Measurements from ENCODE around the gene FRMD4B.

Gene FRMD4B

GRCh38 chr3:69290006-69290405 is 95.9 kb downstream of the FRMD4B start:
- Histone ChIP-seq H2AFZ (ENCODE audit: low read length) (no peak overlapping the region), H3K36me3 (ENCODE audit: insufficient read depth, low read length) (no peaks in the 10 kb centered on the region), H3K4me1 (ENCODE audit: insufficient read depth, low read length, poor library complexity, severe bottlenecking) (no peaks in the 10 kb centered on the region), H3K9ac (ENCODE audit: low read depth, low read length, poor library complexity, severe bottlenecking) (no peak overlapping the region), H3F3A (ENCODE audit: low read depth) (no peaks in the 10 kb centered on the region), H3K79me2 (ENCODE audit: insufficient read depth, low read length) (no peaks in the 10 kb centered on the region), H3K4me3 (ENCODE audit: low read length, poor library complexity, severe bottlenecking) (no peak overlapping the region), H3K9me2 (replicated peaks; ENCODE audit: low read depth, low read length) (no peaks in the 10 kb centered on the region), H3K9me3 (ENCODE audit: insufficient read depth, low read depth, low read length) (no peaks in the 10 kb centered on the region), H4K20me1 (ENCODE audit: insufficient read depth, low read length, poor library complexity, severe bottlenecking) (no peaks in the 10 kb centered on the region), H3K27me3 (ENCODE audit: insufficient read depth, low read length, poor library complexity, severe bottlenecking) (no peaks in the 10 kb centered on the region), H3K4me2 (ENCODE audit: low read depth, low read length, poor library complexity, severe bottlenecking) (no peak overlapping the region)
- no peak for TF ChIP-seq EZH2phosphoT487 (IDR thresholded peaks at IDR 0.05; ENCODE audit: borderline replicate concordance)
- no peak for TF ChIP-seq CTCF (conservative IDR thresholded peaks at IDR 0.05; ENCODE audit: low read length)

- Histone ChIP-seq H3K27me3 (ENCODE audit: insufficient read depth, low read length, poor library complexity, severe bottlenecking) (no peaks in the 10 kb centered on the region), H3K4me3 (ENCODE audit: low read length, poor library complexity, severe bottlenecking) (no peak overlapping the region), H3K9me2 (replicated peaks; ENCODE audit: low read depth, low read length) (no peaks in the 10 kb centered on the region), H3K4me1 (ENCODE audit: insufficient read depth, low read length, poor library complexity, severe bottlenecking) (no peaks in the 10 kb centered on the region), H4K20me1 (ENCODE audit: insufficient read depth, low read length, poor library complexity, severe bottlenecking) (no peaks in the 10 kb centered on the region), H3K36me3 (ENCODE audit: insufficient read depth, low read length) (no peaks in the 10 kb centered on the region), H3K79me2 (ENCODE audit: insufficient read depth, low read length) (no peaks in the 10 kb centered on the region), H3K9me3 (ENCODE audit: insufficient read depth, low read depth, low read length) (no peaks in the 10 kb centered on the region), H3K9ac (ENCODE audit: low read depth, low read length, poor library complexity, severe bottlenecking) (no peak overlapping the region), H2AFZ (ENCODE audit: low read length) (no peak overlapping the region), H3K4me2 (ENCODE audit: low read depth, low read length, poor library complexity, severe bottlenecking) (no peak overlapping the region), H3F3A (ENCODE audit: low read depth) (no peaks in the 10 kb centered on the region)
- TF ChIP-seq EZH2phosphoT487 (IDR thresholded peaks at IDR 0.05; ENCODE audit: borderline replicate concordance) = no peak
- no peak for TF ChIP-seq CTCF (conservative IDR thresholded peaks at IDR 0.05; ENCODE audit: low read length)
These were observed 97.6 kb downstream of the FRMD4B start for GRCh38 chr3:69288161-69288895.

DNA sequence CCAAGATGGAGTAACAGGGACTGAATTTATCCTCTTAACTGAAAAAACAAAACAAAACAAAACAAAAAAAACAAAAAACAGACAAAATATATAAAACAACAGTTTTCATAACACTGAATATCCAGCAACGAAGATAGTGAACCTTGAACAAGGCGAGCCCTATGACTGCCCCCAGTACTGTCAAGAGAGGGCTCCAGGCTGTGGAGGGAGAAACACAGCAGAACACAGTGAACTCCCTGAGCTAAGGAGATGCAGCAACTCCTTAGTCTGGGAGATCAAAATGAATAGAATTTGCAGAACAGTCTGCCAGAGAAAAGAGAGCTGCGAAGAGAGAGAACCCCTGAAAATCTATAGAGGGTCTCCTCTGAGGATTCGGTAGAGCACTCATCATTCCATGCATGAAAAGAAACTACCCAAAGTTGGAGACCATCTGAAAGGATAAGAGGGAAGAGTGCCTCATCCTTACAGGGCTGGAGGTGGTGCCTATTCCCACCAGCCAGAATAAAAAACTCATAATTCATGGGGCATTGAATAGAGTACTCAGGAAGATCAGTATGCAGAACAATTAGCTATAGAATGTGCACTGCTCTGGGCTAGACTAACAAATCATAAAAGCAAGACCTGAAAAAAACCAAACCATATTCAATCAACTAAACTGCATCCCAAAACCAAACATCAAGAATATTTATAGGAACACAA is 101.8 kb downstream of the FRMD4B start:
- TF ChIP-seq EZH2phosphoT487 (IDR thresholded peaks at IDR 0.05; ENCODE audit: borderline replicate concordance) (no peak), CTCF (conservative IDR thresholded peaks at IDR 0.05; ENCODE audit: low read length) (no peak)

More for the DNA sequence above, 101.8 kb downstream of the FRMD4B start:
- no peaks in the 10 kb centered on the region for H3K9me2 ChIP-seq (replicated peaks; ENCODE audit: low read depth, low read length)
- no peak overlapping the region for H3K4me3 ChIP-seq (ENCODE audit: low read length, poor library complexity, severe bottlenecking)
- no peaks in the 10 kb centered on the region for H3K4me1 ChIP-seq (ENCODE audit: insufficient read depth, low read length, poor library complexity, severe bottlenecking)
- H3K4me2 ChIP-seq (ENCODE audit: low read depth, low read length, poor library complexity, severe bottlenecking) = no peak overlapping the region
- H3K9ac ChIP-seq (ENCODE audit: low read depth, low read length, poor library complexity, severe bottlenecking) = no peak overlapping the region
- H3K79me2 ChIP-seq (ENCODE audit: insufficient read depth, low read length) = no peaks in the 10 kb centered on the region
- no peaks in the 10 kb centered on the region for H3F3A ChIP-seq (ENCODE audit: low read depth)
- no peak overlapping the region for H2AFZ ChIP-seq (ENCODE audit: low read length)
- H3K36me3 ChIP-seq (ENCODE audit: insufficient read depth, low read length) = no peaks in the 10 kb centered on the region
- H3K27me3 ChIP-seq (ENCODE audit: insufficient read depth, low read length, poor library complexity, severe bottlenecking) = no peaks in the 10 kb centered on the region
- no peaks in the 10 kb centered on the region for H3K9me3 ChIP-seq (ENCODE audit: insufficient read depth, low read depth, low read length)
- H4K20me1 ChIP-seq (ENCODE audit: insufficient read depth, low read length, poor library complexity, severe bottlenecking) = no peaks in the 10 kb centered on the region

Measured in Loucy (cell line).